Vagina (tissue), 2 donors: ENCODE results near the gene PARD3.
A peak's percentile ranks its signal among the peaks of the same experiment; 100 is the strongest.

ENCODE experiments used
- POLR2A ChIP-seq, 2 donors: fragments of 450-650 bp; IDR thresholded peaks; one replicate each; pipeline ENCODE4 v1.6.1; 2017; ENCODE audit warnings: antibody characterized with exemption in 2 of 2, mild to moderate bottlenecking in 2 of 2, moderate library complexity in 2 of 2
- TF ChIP-seq, protein P1 (sequence below), 3 experiments: fragments of 450-650 bp in 2 of 3; fragments of 200-600 bp in 1 of 3; sonication (generic) in 1 of 3; IDR thresholded peaks; one replicate each; pipeline ENCODE4 v1.5.1; 2017 to 2019; ENCODE audit warnings: antibody characterized with exemption in 3 of 3, mild to moderate bottlenecking in 2 of 3, moderate library complexity in 2 of 3

DNA sequence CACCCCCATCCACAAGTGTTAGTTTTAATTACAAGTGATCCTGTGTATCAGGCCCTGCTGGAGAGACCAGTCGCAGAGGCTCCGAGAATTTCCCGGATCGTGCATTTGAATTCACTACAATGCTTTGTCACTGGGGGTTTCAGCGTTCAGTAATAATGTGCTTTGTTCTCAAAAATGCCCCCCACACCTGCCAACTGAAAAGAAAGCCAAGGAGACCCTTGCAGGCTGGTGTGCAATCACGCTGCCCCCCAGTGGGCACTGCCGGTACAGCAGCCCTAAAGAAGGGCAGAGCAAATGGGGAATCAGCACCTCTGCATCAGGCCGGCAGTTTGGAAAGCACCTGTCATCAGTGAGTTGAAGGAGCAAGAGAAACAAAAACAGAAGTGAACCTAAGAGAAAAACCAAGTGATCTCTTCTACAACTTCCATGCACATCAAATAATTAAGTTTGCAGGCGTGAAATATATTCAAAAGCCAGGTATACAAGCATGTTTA, 177.6 kb downstream of the PARD3 start:
- TF ChIP-seq, protein P1, sequence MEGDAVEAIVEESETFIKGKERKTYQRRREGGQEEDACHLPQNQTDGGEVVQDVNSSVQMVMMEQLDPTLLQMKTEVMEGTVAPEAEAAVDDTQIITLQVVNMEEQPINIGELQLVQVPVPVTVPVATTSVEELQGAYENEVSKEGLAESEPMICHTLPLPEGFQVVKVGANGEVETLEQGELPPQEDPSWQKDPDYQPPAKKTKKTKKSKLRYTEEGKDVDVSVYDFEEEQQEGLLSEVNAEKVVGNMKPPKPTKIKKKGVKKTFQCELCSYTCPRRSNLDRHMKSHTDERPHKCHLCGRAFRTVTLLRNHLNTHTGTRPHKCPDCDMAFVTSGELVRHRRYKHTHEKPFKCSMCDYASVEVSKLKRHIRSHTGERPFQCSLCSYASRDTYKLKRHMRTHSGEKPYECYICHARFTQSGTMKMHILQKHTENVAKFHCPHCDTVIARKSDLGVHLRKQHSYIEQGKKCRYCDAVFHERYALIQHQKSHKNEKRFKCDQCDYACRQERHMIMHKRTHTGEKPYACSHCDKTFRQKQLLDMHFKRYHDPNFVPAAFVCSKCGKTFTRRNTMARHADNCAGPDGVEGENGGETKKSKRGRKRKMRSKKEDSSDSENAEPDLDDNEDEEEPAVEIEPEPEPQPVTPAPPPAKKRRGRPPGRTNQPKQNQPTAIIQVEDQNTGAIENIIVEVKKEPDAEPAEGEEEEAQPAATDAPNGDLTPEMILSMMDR (IDR thresholded peaks at IDR 0.05): peak; percentile 75 to 89 (median 85)
- no peak for TF ChIP-seq POLR2A (IDR thresholded peaks at IDR 0.05)
